GM19328 (cell line): ENCODE results near the gene NID1.

Source experiments
- ATAC-seq: cut with Tn5 transposase; IDR thresholded peaks from one replicate; pipeline ENCODE4 v1.9.1; 2021; ENCODE audit warnings: mild to moderate bottlenecking, moderate library complexity; ENCODE audit not compliant: unreplicated experiment

Gene NID1

GRCh38 chr1:236064674-236065508 is at the start of gene NID1:
TSS of gene NID1 (minus strand) at chr1:236065090. CDS start at chr1:236065079, 11 bp downstream.
- no peak for ATAC-seq

- no peak for ATAC-seq
Observed at GRCh38 chr1:236114076-236114747, 49.3 kb upstream of the NID1 start.

- no peak for ATAC-seq
Observed at GRCh38 chr1:236113324-236114032, 48.6 kb upstream of the NID1 start.

GRCh38 chr1:236112332-236112627 is 47.4 kb upstream of the NID1 start:
- no peak for ATAC-seq

GRCh38 chr1:236111527-236112331 is 46.8 kb upstream of the NID1 start:
- no peak for ATAC-seq

GRCh38 chr1:236110137-236110536 is 45.2 kb upstream of the NID1 start:
- no peak for ATAC-seq

GRCh38 chr1:236108027-236108648 is 43.2 kb upstream of the NID1 start:
- no peak for ATAC-seq

GRCh38 chr1:236107121-236107907 is 42.4 kb upstream of the NID1 start:
- ATAC-seq, result no peak

- no peak for ATAC-seq
Observed at GRCh38 chr1:236103646-236104218, 38.8 kb upstream of the NID1 start.

- ATAC-seq, result no peak
Observed at GRCh38 chr1:236103059-236103458, 38.2 kb upstream of the NID1 start.

GRCh38 chr1:236102611-236103010 is 37.7 kb upstream of the NID1 start:
- no peak for ATAC-seq

GRCh38 chr1:236101233-236102200 is 36.6 kb upstream of the NID1 start:
- no peak for ATAC-seq

GRCh38 chr1:236100799-236101198 is 35.9 kb upstream of the NID1 start:
- no peak for ATAC-seq

GRCh38 chr1:236099355-236099974 is 34.6 kb upstream of the NID1 start:
- no peak for ATAC-seq

- no peak for ATAC-seq
Observed at GRCh38 chr1:236098267-236098666, 33.4 kb upstream of the NID1 start.

- peak; percentile 90 for ATAC-seq
Observed at GRCh38 chr1:236096660-236097482, 32.0 kb upstream of the NID1 start.
